Glutamatergic neuron (in vitro differentiated cells): ENCODE results near the gene NID2. TPM values are rescaled to one million over a fixed set of nuclear protein-coding genes. Genes with fewer than 3 reads are reported as not detected.

ENCODE experiments used
- DNase-seq: peaks from one replicate; pipeline ENCODE4 v3.0.0; 2022
- H3K27ac Mint-ChIP-seq: one replicate; pipeline ENCODE4 v1.8.0; 2020; ENCODE audit warnings: mild to moderate bottlenecking, mixed read lengths, inconsistent platforms; ENCODE audit not compliant: unreplicated experiment
- H3K27me3 Mint-ChIP-seq: one replicate; pipeline ENCODE4 v1.8.0; 2020; ENCODE audit warnings: mild to moderate bottlenecking, moderate library complexity, mixed read lengths, inconsistent platforms; ENCODE audit not compliant: unreplicated experiment
- H3K36me3 Mint-ChIP-seq: one replicate; pipeline ENCODE4 v1.8.0; 2020; ENCODE audit warnings: mild to moderate bottlenecking, mixed read lengths, inconsistent platforms; ENCODE audit not compliant: unreplicated experiment
- H3K4me1 Mint-ChIP-seq: one replicate; pipeline ENCODE4 v1.8.0; 2020; ENCODE audit warnings: mild to moderate bottlenecking, low read depth, mixed read lengths, inconsistent platforms; ENCODE audit not compliant: unreplicated experiment
- H3K4me3 Mint-ChIP-seq: one replicate; pipeline ENCODE4 v1.8.0; 2020; ENCODE audit warnings: mild to moderate bottlenecking, mixed read lengths, inconsistent platforms; ENCODE audit not compliant: unreplicated experiment
- H3K9me3 Mint-ChIP-seq: one replicate; pipeline ENCODE4 v1.8.0; 2020; ENCODE audit warnings: mild to moderate bottlenecking, moderate library complexity, mixed read lengths, inconsistent platforms; ENCODE audit not compliant: unreplicated experiment
- total RNA-seq: library from RNA; stranded (reverse); fragmentation: NEBNext Ultra II Directional; extraction: Animal tissue kit (Norgen Biotek cat#: 25700); gene quantifications from one replicate; pipeline ENCODE4 v1.2.1, GENCODE V29; 2021; ENCODE audit not compliant: unreplicated experiment
- TF ChIP-seq, protein P1 (sequence below): fragments of 200-600 bp; sonication (generic); IDR thresholded peaks from one replicate; pipeline ENCODE4 v1.5.0; 2021; ENCODE audit not compliant: partially characterized antibody, unreplicated experiment

NID2 gene
- total RNA-seq, 1 donor from 2014 or later: 2.6 TPM

DNA sequence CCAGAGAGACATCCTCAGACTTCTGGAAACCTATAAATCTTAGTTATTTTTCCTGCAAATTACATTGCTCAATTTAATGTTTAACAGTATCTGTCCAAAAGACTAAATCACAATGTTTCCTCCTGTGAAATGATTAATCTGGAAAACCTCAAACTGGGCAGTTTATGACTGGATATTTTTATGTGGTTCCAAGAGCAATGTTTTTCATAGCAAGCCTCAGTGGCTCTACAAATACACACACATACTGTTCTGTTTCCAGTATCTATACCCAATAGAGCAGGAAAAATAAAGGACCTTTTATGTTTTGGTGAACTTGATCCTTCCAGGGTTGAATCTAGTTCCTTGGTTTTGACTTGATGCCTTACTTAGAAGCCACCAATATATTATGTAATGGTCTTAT is 9.2 kb downstream of the NID2 start:
- no peak overlapping the region for H3K4me3 Mint-ChIP-seq
- no peaks in the 10 kb centered on the region for H3K27me3 Mint-ChIP-seq
- no peaks in the 10 kb centered on the region for H3K36me3 Mint-ChIP-seq
- DNase-seq: no peak
- TF ChIP-seq, protein P1, sequence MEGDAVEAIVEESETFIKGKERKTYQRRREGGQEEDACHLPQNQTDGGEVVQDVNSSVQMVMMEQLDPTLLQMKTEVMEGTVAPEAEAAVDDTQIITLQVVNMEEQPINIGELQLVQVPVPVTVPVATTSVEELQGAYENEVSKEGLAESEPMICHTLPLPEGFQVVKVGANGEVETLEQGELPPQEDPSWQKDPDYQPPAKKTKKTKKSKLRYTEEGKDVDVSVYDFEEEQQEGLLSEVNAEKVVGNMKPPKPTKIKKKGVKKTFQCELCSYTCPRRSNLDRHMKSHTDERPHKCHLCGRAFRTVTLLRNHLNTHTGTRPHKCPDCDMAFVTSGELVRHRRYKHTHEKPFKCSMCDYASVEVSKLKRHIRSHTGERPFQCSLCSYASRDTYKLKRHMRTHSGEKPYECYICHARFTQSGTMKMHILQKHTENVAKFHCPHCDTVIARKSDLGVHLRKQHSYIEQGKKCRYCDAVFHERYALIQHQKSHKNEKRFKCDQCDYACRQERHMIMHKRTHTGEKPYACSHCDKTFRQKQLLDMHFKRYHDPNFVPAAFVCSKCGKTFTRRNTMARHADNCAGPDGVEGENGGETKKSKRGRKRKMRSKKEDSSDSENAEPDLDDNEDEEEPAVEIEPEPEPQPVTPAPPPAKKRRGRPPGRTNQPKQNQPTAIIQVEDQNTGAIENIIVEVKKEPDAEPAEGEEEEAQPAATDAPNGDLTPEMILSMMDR: no peak
- no peaks in the 10 kb centered on the region for H3K9me3 Mint-ChIP-seq
- no peaks in the 10 kb centered on the region for H3K4me1 Mint-ChIP-seq
- no peak overlapping the region for H3K27ac Mint-ChIP-seq

DNA sequence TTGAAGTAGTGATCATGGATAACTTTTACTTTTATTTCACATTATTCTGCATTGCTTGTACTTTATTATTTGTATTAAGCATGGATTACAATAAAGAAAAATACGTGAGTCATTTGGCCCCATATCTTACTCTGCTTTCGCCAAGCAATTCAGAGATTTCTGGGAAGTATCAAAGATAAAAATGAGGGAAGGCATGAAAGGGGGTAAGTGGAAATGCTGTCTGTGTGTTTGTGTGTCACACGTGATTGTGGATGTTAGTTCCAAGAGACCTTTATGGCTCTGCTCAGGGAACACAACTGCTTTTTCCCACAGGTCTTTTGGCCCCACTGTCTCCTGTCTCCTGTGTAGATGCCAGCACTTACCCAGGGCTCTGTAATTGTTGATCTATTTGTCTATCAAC is 10.5 kb downstream of the NID2 start:
- Mint-ChIP-seq H3K4me1 (no peaks in the 10 kb centered on the region), H3K9me3 (no peaks in the 10 kb centered on the region), H3K36me3 (no peaks in the 10 kb centered on the region), H3K27ac (no peak overlapping the region), H3K4me3 (no peak overlapping the region), H3K27me3 (no peaks in the 10 kb centered on the region)
- DNase-seq: no peak
- TF ChIP-seq, protein P1: no peak

DNA sequence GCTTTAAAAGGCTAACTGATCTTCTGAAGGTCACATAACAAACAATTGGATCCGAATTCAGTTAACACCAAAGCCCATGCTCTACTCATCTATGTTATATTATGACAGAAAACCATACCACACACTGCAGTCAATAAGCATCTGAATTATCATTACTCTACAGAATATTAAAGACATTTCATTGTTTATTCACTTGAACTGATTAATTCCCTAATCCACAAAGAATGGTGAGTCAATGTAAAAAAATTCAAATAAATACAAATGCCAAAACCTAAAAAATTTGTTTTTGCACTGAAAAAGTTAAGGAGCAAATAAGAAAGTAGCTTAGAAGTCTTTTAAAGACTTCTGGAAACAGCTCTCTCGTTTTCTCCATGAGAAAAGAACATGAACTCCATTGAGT is 13.7 kb downstream of the NID2 start:
- no peak overlapping the region for H3K27ac Mint-ChIP-seq
- no peaks in the 10 kb centered on the region for H3K4me1 Mint-ChIP-seq
- no peaks in the 10 kb centered on the region for H3K27me3 Mint-ChIP-seq
- TF ChIP-seq, protein P1: no peak
- DNase-seq: no peak
- H3K4me3 Mint-ChIP-seq: no peak overlapping the region
- H3K36me3 Mint-ChIP-seq: no peaks in the 10 kb centered on the region
- no peaks in the 10 kb centered on the region for H3K9me3 Mint-ChIP-seq

DNA sequence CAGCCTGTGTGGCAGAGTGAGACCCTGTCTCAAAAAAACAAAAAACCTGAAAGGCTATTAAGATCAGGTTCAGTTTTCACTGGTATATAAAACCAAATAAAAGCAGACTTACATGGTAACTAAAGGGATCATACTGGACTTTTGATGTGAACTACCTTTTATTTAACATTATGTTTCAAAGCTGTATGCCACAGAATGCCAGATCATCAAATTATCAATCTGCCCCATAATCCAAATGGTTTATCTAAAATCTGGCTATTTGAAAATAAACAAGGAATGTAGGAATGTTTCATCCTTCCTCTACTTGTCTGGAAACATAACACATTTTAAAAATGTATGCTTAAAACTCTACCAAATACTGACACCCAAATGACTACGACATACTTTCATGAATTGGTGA is 14.2 kb downstream of the NID2 start:
- H3K4me1 Mint-ChIP-seq: no peaks in the 10 kb centered on the region
- no peaks in the 10 kb centered on the region for H3K9me3 Mint-ChIP-seq
- TF ChIP-seq, protein P1: no peak
- no peak for DNase-seq
- no peak overlapping the region for H3K27ac Mint-ChIP-seq
- no peak overlapping the region for H3K4me3 Mint-ChIP-seq
- H3K27me3 Mint-ChIP-seq: no peaks in the 10 kb centered on the region
- no peaks in the 10 kb centered on the region for H3K36me3 Mint-ChIP-seq

DNA sequence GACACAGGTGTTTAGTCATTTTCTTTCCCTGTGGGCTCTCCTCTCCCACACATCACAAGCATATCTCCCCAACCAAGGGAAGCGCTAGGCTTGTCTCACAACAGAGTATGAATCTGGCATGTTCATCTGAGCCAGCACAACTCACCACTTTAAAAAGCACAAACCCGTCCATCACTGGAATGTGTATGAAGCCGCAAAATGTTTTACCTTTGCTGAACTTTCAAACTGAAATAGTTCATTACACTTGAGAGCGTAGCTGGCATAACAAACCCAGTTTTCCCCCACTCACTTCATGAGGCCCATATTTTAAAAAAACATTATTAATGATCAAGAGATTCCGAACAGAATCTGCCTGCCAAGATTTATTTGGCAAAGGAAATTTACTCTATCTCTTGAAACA is 15.8 kb downstream of the NID2 start:
- Mint-ChIP-seq H3K36me3 (no peaks in the 10 kb centered on the region), H3K4me1 (no peaks in the 10 kb centered on the region), H3K4me3 (no peak overlapping the region), H3K9me3 (no peaks in the 10 kb centered on the region), H3K27me3 (no peaks in the 10 kb centered on the region), H3K27ac (no peak overlapping the region)
- TF ChIP-seq, protein P1: no peak
- no peak for DNase-seq
